ENCODE results near the gene GLT1D1.

The GLT1D1 gene

DNA sequence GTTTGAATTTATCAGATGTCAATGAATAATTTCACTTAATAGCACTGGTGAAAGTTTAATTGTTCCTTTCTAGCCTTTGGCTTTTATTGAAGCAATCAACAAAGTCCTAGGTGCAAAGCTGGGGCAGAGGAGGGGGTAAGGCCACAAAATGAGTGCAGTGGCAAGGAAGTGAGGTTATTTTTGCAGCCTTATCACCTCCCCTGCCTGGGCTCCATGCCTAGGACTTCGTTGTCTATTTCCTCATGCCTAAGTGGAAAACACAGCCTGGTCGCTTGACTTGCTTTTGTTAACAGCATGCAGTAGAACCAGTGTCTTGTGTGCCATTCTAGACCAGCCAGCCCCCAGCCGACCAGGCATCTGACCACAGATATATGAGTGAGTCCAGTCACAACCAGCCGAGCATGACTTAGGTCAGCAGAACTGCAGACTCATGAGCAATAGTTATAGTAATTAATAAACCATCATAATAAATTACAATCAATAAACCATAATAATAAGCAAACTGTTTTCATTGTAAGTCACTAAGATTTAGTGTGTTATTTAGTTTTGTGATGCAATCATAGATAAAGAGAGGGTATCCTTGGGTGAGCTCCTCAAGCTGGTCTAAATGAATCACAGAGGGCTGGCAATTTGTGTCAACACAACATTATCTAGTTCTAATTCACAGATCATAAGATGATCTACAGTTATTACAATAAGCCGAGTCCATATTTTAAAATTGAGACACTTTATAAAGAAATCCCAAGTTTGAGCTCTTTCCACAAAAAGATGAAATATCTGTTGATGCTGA, 156.8 kb downstream of the GLT1D1 start:
- DNase-seq = no peak

GRCh38 chr12:129016159-129016558, 162.9 kb downstream of the GLT1D1 start:
- no peak for DNase-seq

GRCh38 chr12:129025055-129025454, 171.8 kb downstream of the GLT1D1 start:
- DNase-seq = no peak

GRCh38 chr12:129028844-129029243, 175.6 kb downstream of the GLT1D1 start:
- DNase-seq = no peak

All from T-helper 1 cell (primary cell).